Pancreas (tissue), 10 donors: ENCODE results near the gene USP3. TPM values are rescaled to one million over a fixed set of nuclear protein-coding genes. Genes with fewer than 3 reads are reported as not detected.

Experiments used
- ATAC-seq, 4 donors: fragments of 200-7000 bp; cut with Tn5 transposase; one replicate each; pipeline versions ENCODE4 v1.8.0 to v1.9.1; 2020; ENCODE audit warnings: mild to moderate bottlenecking in 4 of 4, moderate library complexity in 4 of 4
- DNase-seq, 6 donors: peaks; one replicate each; pipeline ENCODE4 v3.0.0-alpha.2; 2020
- FAIRE-seq: peaks from 2 replicates; lab custom pipeline; 2012; peaks lifted over from hg19 to GRCh38; lab: Jason Lieb, UNC
- H3K27ac ChIP-seq, 4 donors: fragments of 200-600 bp; sonication (generic); 1 replicate in 3 of 4; 2 replicates in 1 of 4; pipeline versions ENCODE4 v1.5.0 to v1.8.0; 2020
- H3K27me3 ChIP-seq, 4 donors: fragments of 200-600 bp; one replicate each; pipeline ENCODE4 v1.8.0; 2021
- H3K36me3 ChIP-seq, 3 donors: fragments of 200-600 bp; sonication (generic) in 1 of 3; one replicate each; pipeline versions ENCODE4 v1.5.0 to v1.8.0; 2020 to 2021
- H3K4me1 ChIP-seq, 3 donors: fragments of 200-600 bp; one replicate each; pipeline ENCODE4 v1.8.0; 2021
- H3K4me3 ChIP-seq, 4 donors: fragments of 200-600 bp; sonication (generic) in 2 of 4; one replicate each; pipeline versions ENCODE4 v1.5.0 to v1.8.0; 2020 to 2021
- H3K9me3 ChIP-seq, 4 donors: fragments of 200-600 bp; one replicate each; pipeline ENCODE4 v1.8.0; 2021
- CTCF ChIP-seq, 4 donors: fragments of 200-600 bp; sonication (generic) in 3 of 4; IDR thresholded peaks; one replicate each; pipeline versions ENCODE4 v1.5.0 to v1.8.0; 2021; ENCODE audit warnings: antibody characterized with exemption in 4 of 4
- WGBS, 2 donors: extraction: QIAGEN DNeasy Blood & Tissue Kit; methylation state at CpG; one replicate each; pipeline ENCODE4 v1.1.7; 2013; 5-methylcytosine and 5-hydroxymethylcytosine counted together
- intact Hi-C, 3 donors: fragments of 100-400 bp; cut with DNase I; formaldehyde crosslinking; loops; one replicate each; pipeline versions ENCODE4 v1.11.1 to v1.14.2; 2022
- polyA plus RNA-seq, 2 donors: library from polyadenylated mRNA; stranded (reverse); fragments of 200-250 nt; gene quantifications; one replicate each; pipeline ENCODE4 v1.2.3, GENCODE V29; 2013
- total RNA-seq, 6 donors: library from RNA; stranded (reverse); fragmentation: NEBNext Ultra II Directional in 4 of 6; extraction: Animal tissue kit (Norgen Biotek cat#: 25700) in 4 of 6; gene quantifications; one replicate each; pipeline versions ENCODE4 v1.2.1 to v1.2.4, GENCODE V29; 2021 to 2023
- donor health status: healthy with polysubstance abuse.
- donor health status: DM: no; HTN: no; CAD: no; lungs with moderate emphysema.
- donor health status: DM: no; HTN: no; CAD: no.
- donor health status: control.
- donor health status: control.
- donor health status: Bipolar disorder and iron deficiency.
- donor health status: DM: yes; HTN: yes; CAD: no.
- donor health status: DM: no; HTN: no; CAD: no.
- donor health status: DM: no; HTN: no; CAD: no.
- donor health status: DM: yes; HTN: yes; CAD: no.

The USP3 gene
- total RNA-seq (10 to 100 TPM; 39.3 to 50.8 (median 43.1) TPM), polyA plus RNA-seq (10 to 100 TPM; 28.5 to 35.8 TPM)

GRCh38 chr15:63504247-63504978, at the start of gene USP3:
Gene USP3, plus strand, starts transcription at chr15:63504593. Its CDS starts 147 bp downstream, at chr15:63504740.
- peak within 1 kb of the TSS; percentile 71 to 93 (median 80) for H3K4me3 ChIP-seq
- 0% methylated on average over 45 to 88 of the region's 88 CpGs for WGBS, 2 donors
- no peaks in the 10 kb centered on the region for H3K27me3 ChIP-seq
- FAIRE-seq = no peak
- TF ChIP-seq CTCF (IDR thresholded peaks at IDR 0.05) = peak in 3 of 4 donors; percentile 19 to 37 (median 30)
- H3K27ac ChIP-seq = peak within 1 kb of the TSS; percentile 96 to 100 (median 99)
- peak; percentile 91 to 98 (median 96) for DNase-seq
- intact Hi-C loops = no loop called here
- peaks cover 39 to 67% (median 66%) of the 10 kb centered on the region in 3 donors for H3K4me1 ChIP-seq
- no peaks in the 10 kb centered on the region for H3K9me3 ChIP-seq
- peak; percentile 73 to 83 (median 78) for ATAC-seq
- no peaks in the 10 kb centered on the region for H3K36me3 ChIP-seq

DNA sequence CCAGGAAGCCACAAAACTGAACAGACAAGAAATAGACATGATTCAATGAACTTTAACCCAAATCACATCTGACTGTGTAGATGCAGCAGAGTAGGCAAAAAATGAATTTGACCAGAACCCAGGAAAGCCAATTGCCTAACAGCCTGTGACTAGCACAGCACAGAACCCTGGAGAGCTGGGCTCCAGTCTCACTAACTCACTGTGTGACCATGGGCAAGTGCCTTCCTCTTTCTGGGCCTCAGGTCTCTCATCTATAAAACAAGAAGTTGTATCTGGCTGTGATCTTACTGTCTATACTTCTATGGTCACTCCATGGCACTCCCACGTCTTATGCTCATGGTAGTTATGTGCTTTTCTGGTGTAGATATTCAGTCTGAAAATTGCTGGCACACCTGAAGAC, 48.1 kb upstream of the USP3 start:
- Histone ChIP-seq H3K27me3 (no peaks in the 10 kb centered on the region), H3K9me3 (no peaks in the 10 kb centered on the region), H3K27ac (no peak overlapping the region), H3K36me3 (no peaks in the 10 kb centered on the region), H3K4me3 (no peak overlapping the region), H3K4me1 (peaks cover 0 to under 1% (median 0%) of the 10 kb centered on the region in 3 donors)
- ATAC-seq (peak in 2 of 4 donors; percentile 47 to 64), FAIRE-seq (no peak), DNase-seq (no peak)
- WGBS, 2 donors = 85 to 86% methylated on average over 1 of the region's 1 CpG
- TF ChIP-seq CTCF (IDR thresholded peaks at IDR 0.05) = no peak
- intact Hi-C loops = no loop called here

DNA sequence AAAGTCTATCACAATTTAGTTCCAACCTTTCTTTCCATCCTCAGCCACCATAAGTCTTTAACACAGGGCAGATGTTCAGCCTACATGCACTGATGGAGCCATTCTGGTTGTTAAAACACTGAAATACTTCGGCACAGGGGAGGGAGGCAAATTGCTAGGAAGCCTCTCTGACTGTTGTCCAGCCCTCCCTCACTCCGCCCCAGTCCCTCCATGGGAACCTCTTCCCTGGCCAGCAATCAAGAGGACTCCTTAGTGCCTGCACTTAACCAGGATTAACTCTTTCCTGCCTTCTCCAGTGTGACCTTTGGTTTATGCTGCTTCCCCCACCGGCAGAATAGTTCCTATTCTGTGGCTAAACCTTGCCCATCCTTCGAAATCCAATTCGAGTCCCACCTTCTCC, 47.0 kb upstream of the USP3 start:
- Histone ChIP-seq H3K9me3 (no peaks in the 10 kb centered on the region), H3K27me3 (no peaks in the 10 kb centered on the region)

DNA sequence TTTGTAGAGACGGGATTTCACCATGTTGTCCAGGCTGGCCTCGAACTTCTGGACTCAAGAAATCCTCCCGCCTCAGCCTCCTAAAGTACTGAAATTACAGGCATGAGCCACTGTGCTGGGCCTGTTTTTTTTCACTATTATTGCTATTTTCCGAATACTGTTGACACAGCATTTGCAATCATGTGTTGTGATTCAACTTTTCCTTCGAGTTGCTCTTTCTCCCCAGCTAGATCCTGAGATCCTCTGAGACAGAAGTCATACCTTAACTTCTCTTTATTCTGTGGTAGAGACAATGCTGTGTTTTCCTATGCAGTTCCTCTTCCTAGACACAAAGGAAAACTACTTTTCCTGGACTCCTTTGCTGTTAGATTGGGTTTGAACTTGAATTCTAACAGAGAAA, 46.4 kb upstream of the USP3 start:
- Histone ChIP-seq H3K27me3 (no peaks in the 10 kb centered on the region), H3K9me3 (no peaks in the 10 kb centered on the region), H3K36me3 (no peaks in the 10 kb centered on the region), H3K27ac (no peak overlapping the region), H3K4me1 (peaks cover 4 to 17% (median 11%) of the 10 kb centered on the region in 3 donors), H3K4me3 (no peak overlapping the region)
- DNase-seq (no peak), ATAC-seq (no peak), FAIRE-seq (no peak)
- no peak for TF ChIP-seq CTCF (IDR thresholded peaks at IDR 0.05)
- intact Hi-C loops = no loop called here
- WGBS, 2 donors = 81 to 83% methylated on average over 5 of the region's 5 CpGs

More for the DNA sequence above, 47.0 kb upstream of the USP3 start:
- FAIRE-seq = no peak
- no peak for ATAC-seq
- DNase-seq = no peak
- no peak overlapping the region for H3K27ac ChIP-seq
- H3K4me1 ChIP-seq = peaks cover 0 to 11% (median 10%) of the 10 kb centered on the region in 3 donors
- intact Hi-C loops = no loop called here
- H3K4me3 ChIP-seq = no peak overlapping the region
- no peaks in the 10 kb centered on the region for H3K36me3 ChIP-seq
- TF ChIP-seq CTCF (IDR thresholded peaks at IDR 0.05) = no peak
- WGBS, 2 donors = 60 to 69% methylated on average over 5 of the region's 5 CpGs
